GM12878 (cell line): Measurements from ENCODE around the gene RREB1.

ENCODE experiments used
- BRCA1 ChIP-seq: IDR thresholded peaks from 2 replicates; pipeline ENCODE4 v1.6.1; 2011; ENCODE audit warnings: low read depth, low read length, improper control_type of control experiment
- EP300 ChIP-seq, 2 experiments: fragments of 150-350 bp in 1 of 2; IDR thresholded peaks; 2 replicates each; pipeline ENCODE4 v1.6.1; 2011 to 2012; ENCODE audit warnings: low read depth in 2 of 2, low read length in 2 of 2, borderline replicate concordance in 1 of 2, improper control_type of control experiment in 1 of 2, inconsistent platforms in 1 of 2; ENCODE audit not compliant: control insufficient read depth in 1 of 2
- POLR2A ChIP-seq: IDR thresholded peaks from 2 replicates; pipeline ENCODE4 v1.6.1; 2011; ENCODE audit warnings: low read depth, mild to moderate bottlenecking, low read length
- RAD21 ChIP-seq: IDR thresholded peaks from 2 replicates; pipeline ENCODE4 v1.6.1; 2011; ENCODE audit warnings: mild to moderate bottlenecking, low read depth, low read length, moderate library complexity; ENCODE audit not compliant: insufficient read depth
- TF ChIP-seq, protein P1 (sequence below), 3 experiments: IDR thresholded peaks in 2 of 3; conservative IDR thresholded peaks in 1 of 3; 2 replicates each; pipeline ENCODE4 v1.5.1; 2011; ENCODE audit warnings: low read depth in 3 of 3, low read length in 3 of 3, mild to moderate bottlenecking in 3 of 3, control low read depth in 2 of 3, moderate library complexity in 2 of 3, inconsistent platforms in 1 of 3, mixed read lengths in 1 of 3; ENCODE audit not compliant: control insufficient read depth in 2 of 3, insufficient read depth in 1 of 3; ENCODE audit errors: extremely low read depth in 1 of 3
- TF ChIP-seq, protein P2 (sequence below): IDR thresholded peaks from 2 replicates; pipeline ENCODE4 v1.6.1; 2011; ENCODE audit warnings: low read depth, low read length, improper control_type of control experiment, borderline replicate concordance

DNA sequence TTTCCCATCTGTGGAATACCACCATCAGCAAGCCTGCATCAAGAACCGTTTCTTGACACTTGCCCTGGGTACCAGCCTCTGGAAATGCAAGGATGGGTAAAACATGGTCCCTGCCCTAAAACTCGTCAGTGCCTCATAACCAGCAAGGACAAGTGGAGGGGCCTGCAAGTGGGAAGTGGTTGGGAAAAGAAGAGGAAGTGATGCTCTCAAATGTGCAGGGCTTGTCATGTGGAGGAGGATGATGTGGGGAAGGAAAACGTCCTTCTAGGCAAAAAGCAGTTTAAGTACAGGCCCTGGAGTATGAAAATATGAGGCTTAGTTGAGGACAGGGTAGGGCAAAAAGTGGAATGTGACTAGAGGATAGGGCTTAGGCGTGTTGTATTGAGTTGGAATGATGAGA is 19.0 kb downstream of the RREB1 start:
- TF ChIP-seq POLR2A (no peak), RAD21 (no peak), BRCA1 (no peak), EP300 (IDR thresholded peaks at IDR 0.05; ENCODE audit: borderline replicate concordance in 1 of 2, control insufficient read depth in 1 of 2, low read depth in 2 of 2, low read length in 2 of 2) (no peak)
- TF ChIP-seq, protein P1, sequence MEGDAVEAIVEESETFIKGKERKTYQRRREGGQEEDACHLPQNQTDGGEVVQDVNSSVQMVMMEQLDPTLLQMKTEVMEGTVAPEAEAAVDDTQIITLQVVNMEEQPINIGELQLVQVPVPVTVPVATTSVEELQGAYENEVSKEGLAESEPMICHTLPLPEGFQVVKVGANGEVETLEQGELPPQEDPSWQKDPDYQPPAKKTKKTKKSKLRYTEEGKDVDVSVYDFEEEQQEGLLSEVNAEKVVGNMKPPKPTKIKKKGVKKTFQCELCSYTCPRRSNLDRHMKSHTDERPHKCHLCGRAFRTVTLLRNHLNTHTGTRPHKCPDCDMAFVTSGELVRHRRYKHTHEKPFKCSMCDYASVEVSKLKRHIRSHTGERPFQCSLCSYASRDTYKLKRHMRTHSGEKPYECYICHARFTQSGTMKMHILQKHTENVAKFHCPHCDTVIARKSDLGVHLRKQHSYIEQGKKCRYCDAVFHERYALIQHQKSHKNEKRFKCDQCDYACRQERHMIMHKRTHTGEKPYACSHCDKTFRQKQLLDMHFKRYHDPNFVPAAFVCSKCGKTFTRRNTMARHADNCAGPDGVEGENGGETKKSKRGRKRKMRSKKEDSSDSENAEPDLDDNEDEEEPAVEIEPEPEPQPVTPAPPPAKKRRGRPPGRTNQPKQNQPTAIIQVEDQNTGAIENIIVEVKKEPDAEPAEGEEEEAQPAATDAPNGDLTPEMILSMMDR (IDR thresholded peaks at IDR 0.05 in 2 of 3, conservative IDR thresholded peaks at IDR 0.05 in 1 of 3; ENCODE audit: control insufficient read depth in 2 of 3, extremely low read depth in 1 of 3, insufficient read depth in 1 of 3, low read depth in 3 of 3, low read length in 3 of 3), result no peak
- TF ChIP-seq, protein P2, sequence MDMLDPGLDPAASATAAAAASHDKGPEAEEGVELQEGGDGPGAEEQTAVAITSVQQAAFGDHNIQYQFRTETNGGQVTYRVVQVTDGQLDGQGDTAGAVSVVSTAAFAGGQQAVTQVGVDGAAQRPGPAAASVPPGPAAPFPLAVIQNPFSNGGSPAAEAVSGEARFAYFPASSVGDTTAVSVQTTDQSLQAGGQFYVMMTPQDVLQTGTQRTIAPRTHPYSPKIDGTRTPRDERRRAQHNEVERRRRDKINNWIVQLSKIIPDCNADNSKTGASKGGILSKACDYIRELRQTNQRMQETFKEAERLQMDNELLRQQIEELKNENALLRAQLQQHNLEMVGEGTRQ, result no peak
